ENCODE data around the gene TFDP1. TPM values are rescaled to one million over a fixed set of nuclear protein-coding genes. Genes with fewer than 3 reads are reported as not detected.
A peak's percentile ranks its signal among the peaks of the same experiment; 100 is the strongest.

TFDP1 gene
- total RNA-seq, 6 donors from 2014 or later, result 23.2 to 45.2 (median 37.9) TPM

- WGBS, 2 donors, result 91 to 94% methylated on average over 6 to 8 of the region's 8 CpGs
- no peak for TF ChIP-seq CTCF (IDR thresholded peaks at IDR 0.05)
- TF ChIP-seq POLR2AphosphoS5 (IDR thresholded peaks at IDR 0.05), result no peak
- no peak for TF ChIP-seq EP300 (IDR thresholded peaks at IDR 0.05)
- no peak for TF ChIP-seq POLR2A (IDR thresholded peaks at IDR 0.05)
- Histone ChIP-seq H3K27ac (no peak overlapping the region), H3K9me3 (peaks cover 0 to 7% (median 6%) of the 10 kb centered on the region in 4 donors), H3K36me3 (no peaks in the 10 kb centered on the region), H3K27me3 (no peaks in the 10 kb centered on the region), H3K4me3 (no peak overlapping the region), H3K4me1 (peaks cover 0 to 5% (median 0%) of the 10 kb centered on the region in 4 donors)
- no peak for DNase-seq
- no peak for ATAC-seq (ENCODE audit: low FRiP score in 2 of 2)
Observed at GRCh38 chr13:113579686-113580085, 4.9 kb upstream of the TFDP1 start.

- H3K9me3 ChIP-seq, result peaks cover 0 to 3% (median under 1%) of the 10 kb centered on the region in 4 donors
- no peaks in the 10 kb centered on the region for H3K27me3 ChIP-seq
- DNase-seq (no peak), ATAC-seq (ENCODE audit: low FRiP score in 2 of 2) (no peak)
- H3K27ac ChIP-seq, result no peak overlapping the region
- peaks cover 8 to 23% (median 13%) of the 10 kb centered on the region in 4 donors for H3K4me1 ChIP-seq
- H3K4me3 ChIP-seq, result no peak overlapping the region
- WGBS, 2 donors, result 75 to 77% methylated on average over 5 to 6 of the region's 6 CpGs
- TF ChIP-seq POLR2AphosphoS5 (IDR thresholded peaks at IDR 0.05) (no peak), CTCF (IDR thresholded peaks at IDR 0.05) (no peak), POLR2A (IDR thresholded peaks at IDR 0.05) (no peak), EP300 (IDR thresholded peaks at IDR 0.05) (no peak)
- peaks cover 0 to 9% (median 0%) of the 10 kb centered on the region in 4 donors for H3K36me3 ChIP-seq
Observed at GRCh38 chr13:113581871-113582270, 2.7 kb upstream of the TFDP1 start.

DNA sequence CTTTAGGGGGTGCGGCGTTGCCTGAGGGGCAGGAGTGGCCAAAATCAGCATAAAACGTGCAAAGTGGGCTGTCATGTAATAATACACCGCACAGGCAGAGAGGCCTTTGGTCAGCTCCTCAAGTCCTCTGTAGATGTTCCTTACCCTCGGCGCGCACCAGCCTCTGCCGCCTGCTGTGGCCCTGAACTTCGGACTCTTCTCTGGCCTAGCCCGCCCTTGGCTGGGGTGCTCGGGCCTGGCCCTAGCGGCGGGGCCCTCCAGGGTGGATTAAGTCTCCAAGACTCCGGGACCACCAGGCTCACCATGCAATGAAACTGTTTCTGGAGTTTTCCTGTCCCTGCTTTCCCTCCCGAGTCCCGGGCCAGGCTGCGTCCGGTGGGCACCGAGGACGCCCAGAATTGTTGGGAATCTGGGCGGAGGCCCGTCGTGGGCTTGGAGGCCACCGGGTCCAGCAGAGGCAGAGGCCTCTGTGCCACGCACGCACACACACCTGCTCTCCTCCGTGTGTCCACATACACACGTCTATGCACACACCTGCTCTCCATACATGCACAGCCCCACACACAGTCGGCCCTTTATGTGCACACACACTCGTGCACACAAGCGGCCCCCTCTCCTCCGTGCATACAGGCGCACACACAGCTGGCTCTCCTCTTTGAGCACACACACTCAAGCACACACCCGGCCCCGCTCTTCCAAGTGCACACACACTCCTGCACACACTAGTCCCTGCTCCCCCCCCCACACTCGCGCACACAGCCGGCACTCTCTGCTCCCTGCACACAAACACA is 1.5 kb upstream of the TFDP1 start:
- Histone ChIP-seq H3K27ac (no peak overlapping the region), H3K4me3 (no peak overlapping the region), H3K27me3 (no peaks in the 10 kb centered on the region), H3K36me3 (peaks cover 0 to 10% (median 0%) of the 10 kb centered on the region in 4 donors), H3K4me1 (peaks cover 8 to 28% (median 13%) of the 10 kb centered on the region in 4 donors), H3K9me3 (no peaks in the 10 kb centered on the region)
- WGBS, 2 donors, result 92 to 93% methylated on average over 38 of the region's 38 CpGs
- ATAC-seq (ENCODE audit: low FRiP score in 2 of 2) (no peak), DNase-seq (peak in 1 of 2 donors; percentile 74)
- no peak for TF ChIP-seq EP300 (IDR thresholded peaks at IDR 0.05)
- TF ChIP-seq POLR2A (IDR thresholded peaks at IDR 0.05), result no peak
- TF ChIP-seq POLR2AphosphoS5 (IDR thresholded peaks at IDR 0.05), result no peak
- no peak for TF ChIP-seq CTCF (IDR thresholded peaks at IDR 0.05)

- H3K4me1 ChIP-seq, result peaks cover 8 to 30% (median 13%) of the 10 kb centered on the region in 4 donors
- H3K9me3 ChIP-seq, result no peaks in the 10 kb centered on the region
- H3K27me3 ChIP-seq, result no peaks in the 10 kb centered on the region
- no peak for TF ChIP-seq EP300 (IDR thresholded peaks at IDR 0.05)
- no peak for TF ChIP-seq POLR2AphosphoS5 (IDR thresholded peaks at IDR 0.05)
- TF ChIP-seq POLR2A (IDR thresholded peaks at IDR 0.05), result no peak
- no peak for TF ChIP-seq CTCF (IDR thresholded peaks at IDR 0.05)
- WGBS, 2 donors, result 0 to 2% methylated on average over 10 to 15 of the region's 105 CpGs
- DNase-seq (peak in 1 of 2 donors; percentile 89), ATAC-seq (ENCODE audit: low FRiP score in 2 of 2) (peak in 1 of 2 donors; percentile 33)
- peaks cover 0 to 10% (median 1%) of the 10 kb centered on the region in 4 donors for H3K36me3 ChIP-seq
- peak overlapping the region; percentile 50 to 82 (median 74) for H3K4me3 ChIP-seq
- peak overlapping the region in 1 of 4 donors; percentile 72 for H3K27ac ChIP-seq
Observed at GRCh38 chr13:113584870-113585671, 518 bp downstream of the TFDP1 start.
